Left renal pelvis (tissue), 4 donors: Measurements from ENCODE around the gene BNIPL. TPM values are rescaled to one million over a fixed set of nuclear protein-coding genes. Genes with fewer than 3 reads are reported as not detected.

Source experiments
- DNase-seq, 4 donors: peaks; one replicate each; pipeline ENCODE4 v3.0.0-alpha.2; 2013; ENCODE audit warnings: low read depth in 4 of 4, low spot score in 3 of 4
- polyA plus RNA-seq, 4 donors: library from polyadenylated mRNA; unstranded; fragments of 120-200 nt; gene quantifications; one replicate each; pipeline ENCODE4 v1.2.1, GENCODE V29; 2013; ENCODE audit not compliant: insufficient read length in 4 of 4

The BNIPL gene
- 1 to 10 TPM in 3 of 4 donors, under 1 TPM in 1; 0.72 to 5.6 (median 2.6) TPM for polyA plus RNA-seq

GRCh38 chr1:151036356-151036755 lies at the start of gene BNIPL:
TSS of gene BNIPL (plus strand) at chr1:151036586. CDS start at chr1:151036726, 140 bp downstream.
- no peak for DNase-seq

DNA sequence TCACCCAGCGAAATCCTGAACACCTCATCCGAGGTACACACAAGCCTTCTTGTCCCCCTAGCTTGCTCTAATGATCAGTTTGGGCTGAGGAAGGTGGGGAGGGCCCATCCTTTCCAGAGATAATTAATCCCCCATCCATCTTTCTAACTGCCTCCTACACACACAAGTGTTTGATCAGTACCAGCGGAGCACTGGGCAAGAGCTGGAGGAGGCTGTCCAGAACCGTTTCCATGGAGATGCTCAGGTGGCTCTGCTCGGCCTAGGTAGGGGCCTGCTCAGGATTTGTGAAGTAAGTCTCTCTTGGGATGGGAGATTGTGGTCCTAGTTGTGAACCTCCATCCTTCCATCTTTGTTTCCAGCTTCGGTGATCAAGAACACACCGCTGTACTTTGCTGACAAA lies 48.5 kb upstream of the BNIPL start:
- no peak for DNase-seq

DNA sequence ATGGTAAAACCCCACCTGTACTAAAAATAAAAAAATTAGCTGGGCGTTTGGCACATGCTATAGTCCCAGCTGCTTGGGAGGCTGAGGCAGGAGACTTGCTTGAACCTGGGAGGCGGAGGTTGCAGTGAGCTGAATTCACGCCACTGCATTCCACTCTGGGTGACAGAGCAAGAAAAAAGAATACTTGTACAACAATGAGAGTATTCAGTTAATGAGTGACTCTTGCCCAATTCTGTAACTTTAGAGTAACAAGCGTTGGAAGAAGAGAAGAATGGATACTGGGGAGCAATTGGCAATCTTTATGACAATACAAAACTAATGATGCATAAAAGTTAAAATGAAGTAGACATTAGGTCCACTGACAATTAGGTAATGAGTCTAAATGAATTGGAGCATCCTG lies 43.8 kb upstream of the BNIPL start:
- DNase-seq: no peak

GRCh38 chr1:150994248-150994647 lies 42.1 kb upstream of the BNIPL start:
- DNase-seq: no peak

DNA sequence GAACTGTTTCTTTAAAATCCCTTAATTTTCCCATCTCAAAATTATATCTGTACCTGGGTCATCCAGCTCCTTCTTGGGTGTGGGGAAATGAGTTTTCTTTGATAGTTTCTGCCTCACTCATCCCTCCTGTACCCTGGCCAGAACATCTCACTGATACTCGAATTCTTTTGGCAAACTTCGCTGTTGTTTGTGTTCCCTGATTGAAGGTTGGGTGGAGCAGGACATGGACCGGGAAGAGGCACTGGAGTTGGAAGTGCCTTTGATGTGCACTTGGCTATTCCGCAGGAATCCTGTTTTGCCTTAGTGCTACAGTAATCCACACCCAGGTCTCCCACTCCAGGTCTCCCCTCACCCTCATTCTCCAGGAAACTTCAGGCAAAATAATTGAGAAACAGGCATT lies 40.9 kb upstream of the BNIPL start:
- DNase-seq: no peak

DNA sequence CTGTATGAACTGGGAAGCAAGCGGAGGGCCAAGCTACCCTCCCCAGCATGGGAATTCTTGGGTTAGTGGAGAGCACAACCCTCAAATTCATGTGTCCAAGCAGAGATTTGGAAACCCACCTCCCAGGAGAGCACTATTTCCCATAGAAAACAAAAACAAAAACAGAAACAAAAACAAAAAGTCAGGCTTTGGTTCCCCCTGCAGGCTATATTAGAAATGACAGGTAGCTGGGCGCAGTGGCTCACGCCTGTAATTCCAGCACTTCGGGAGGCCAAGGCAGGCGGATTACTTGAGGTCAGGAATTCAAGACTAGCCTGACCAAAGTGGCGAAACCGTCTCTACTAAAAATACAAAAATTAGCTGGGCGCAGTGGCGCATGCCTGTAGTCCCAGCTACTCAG lies 40.5 kb upstream of the BNIPL start:
- no peak for DNase-seq

- DNase-seq: no peak
Observed at GRCh38 chr1:150997126-150997872, 39.1 kb upstream of the BNIPL start.

DNA sequence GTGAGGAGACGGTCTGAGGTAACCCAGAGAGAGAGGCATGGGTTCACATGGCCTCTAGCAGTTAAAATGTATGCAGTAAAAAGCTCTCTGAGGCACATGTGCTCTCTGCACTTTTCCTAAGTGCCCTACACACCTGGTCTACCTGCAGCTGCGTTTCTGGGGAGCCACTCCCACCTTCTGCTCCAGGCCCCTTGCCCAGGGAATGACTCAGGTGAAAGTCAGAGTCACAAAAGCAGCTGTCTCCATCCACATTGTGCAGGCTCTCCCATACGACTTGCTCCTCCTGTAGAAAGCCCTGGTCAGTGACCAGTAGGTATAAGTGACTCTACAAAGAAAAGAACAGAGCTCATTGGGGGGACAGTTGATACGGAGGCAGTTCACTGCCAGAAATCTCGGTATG lies 38.4 kb upstream of the BNIPL start:
- DNase-seq: no peak

GRCh38 chr1:150999051-150999674 lies 37.2 kb upstream of the BNIPL start:
- DNase-seq: no peak

- DNase-seq: no peak
Observed at GRCh38 chr1:150999926-151000325, 36.5 kb upstream of the BNIPL start.

DNA sequence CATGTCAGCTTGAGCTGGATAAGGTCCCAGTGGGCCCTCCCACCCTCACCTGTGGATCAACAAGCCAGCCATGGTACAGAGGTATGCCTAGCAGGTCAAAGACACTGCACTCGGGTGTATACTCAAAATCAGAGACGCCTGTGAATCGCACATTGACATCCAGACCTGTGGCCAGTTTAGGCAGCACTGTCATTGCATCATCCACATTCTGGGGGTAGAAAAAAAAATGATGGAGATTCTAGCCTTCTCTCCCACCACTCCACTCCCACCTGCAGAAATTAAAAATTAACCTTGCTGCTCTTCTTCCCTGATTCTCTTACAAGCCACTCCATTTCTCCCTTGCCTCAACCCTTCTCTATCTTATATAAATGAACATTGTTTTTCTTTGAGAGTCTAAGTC lies 36.0 kb upstream of the BNIPL start:
- no peak for DNase-seq

DNA sequence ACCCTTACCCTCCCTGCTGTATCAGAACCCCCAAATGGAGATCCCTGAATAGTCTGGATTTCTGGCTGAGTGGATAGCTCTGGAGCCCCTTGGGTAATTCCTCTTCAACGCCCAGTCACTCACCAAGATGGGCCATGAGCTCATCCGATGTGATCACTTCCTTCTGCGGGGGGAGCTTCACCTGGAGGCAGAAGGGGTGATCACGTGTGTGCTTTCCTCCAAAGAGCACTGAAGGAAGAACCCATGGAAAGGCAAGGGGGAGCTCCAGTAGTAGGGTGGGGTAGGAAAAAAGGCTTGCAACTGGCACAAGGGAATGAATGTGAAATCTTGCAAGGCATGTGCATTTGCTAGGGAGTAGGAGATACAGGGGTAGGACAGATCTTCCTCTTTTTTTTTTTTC lies 34.8 kb upstream of the BNIPL start:
- DNase-seq: no peak

GRCh38 chr1:151002051-151002450 lies 34.3 kb upstream of the BNIPL start:
- no peak for DNase-seq

DNA sequence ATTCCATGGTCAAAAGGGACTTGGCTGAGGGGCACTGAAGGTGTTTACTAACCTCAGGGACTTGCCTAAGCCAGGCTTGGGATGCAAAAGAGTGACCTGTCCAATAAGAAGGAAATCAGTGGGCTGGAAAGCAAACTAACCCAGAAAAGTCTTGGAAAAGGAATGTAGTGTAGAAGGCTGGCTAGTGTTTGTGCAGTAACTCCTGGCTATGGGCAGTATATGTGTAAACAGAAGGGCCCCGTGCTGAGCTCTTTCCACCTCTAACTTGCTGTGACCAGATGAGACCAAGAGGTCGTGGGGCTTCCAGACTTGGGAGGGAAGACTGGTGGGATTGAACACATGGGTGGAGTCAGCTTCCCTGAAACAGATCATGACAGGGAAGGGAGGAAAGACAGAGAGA lies 33.8 kb upstream of the BNIPL start:
- DNase-seq: no peak

DNA sequence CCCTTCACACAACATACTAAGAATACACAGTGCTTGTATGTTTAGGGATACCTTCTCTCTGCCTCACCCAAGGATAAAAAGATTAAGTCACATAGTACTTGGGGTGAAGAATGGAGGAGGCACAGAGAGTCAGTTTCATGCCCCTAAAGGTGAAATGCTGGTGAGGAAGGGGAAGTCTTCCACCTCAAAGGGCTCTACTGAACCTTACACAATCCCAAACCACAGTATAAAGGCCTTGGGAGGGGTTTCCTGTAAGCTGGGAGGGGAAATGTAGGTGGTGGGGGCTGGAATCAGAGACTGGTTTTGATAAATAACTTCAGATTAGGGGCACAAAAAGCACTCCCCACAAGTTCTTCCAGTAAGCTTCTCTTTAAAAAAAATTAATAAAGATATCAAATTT lies 33.2 kb upstream of the BNIPL start:
- DNase-seq: no peak

DNA sequence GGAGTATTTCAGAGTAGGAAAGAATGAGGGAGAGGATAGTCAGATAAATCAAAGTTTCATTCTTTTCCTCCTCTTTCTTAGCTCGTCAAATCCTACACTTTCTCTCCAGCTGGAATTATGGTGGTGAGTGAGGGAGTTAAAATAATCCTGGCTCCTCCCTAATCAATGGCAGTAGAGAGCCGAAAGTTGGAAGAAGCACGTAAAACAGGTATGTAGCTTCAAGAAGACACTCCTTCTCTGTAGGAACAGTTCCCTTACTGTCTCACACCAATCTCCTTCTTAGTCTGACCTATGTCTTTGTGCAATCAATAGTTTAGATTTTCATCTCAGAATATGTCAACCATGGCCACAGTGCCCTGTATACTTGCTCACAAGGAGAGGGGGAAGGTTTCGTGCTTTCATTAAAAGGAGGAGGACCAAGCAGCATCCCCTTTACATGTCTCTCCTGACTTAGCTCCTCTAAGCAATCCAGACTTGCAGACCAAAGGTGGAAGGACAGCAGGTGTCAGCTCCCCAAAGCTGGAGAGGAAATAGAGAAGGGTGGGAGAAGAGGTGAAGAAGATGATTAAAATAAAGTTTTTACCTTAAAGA lies 30.6 kb upstream of the BNIPL start:
- no peak for DNase-seq

DNA sequence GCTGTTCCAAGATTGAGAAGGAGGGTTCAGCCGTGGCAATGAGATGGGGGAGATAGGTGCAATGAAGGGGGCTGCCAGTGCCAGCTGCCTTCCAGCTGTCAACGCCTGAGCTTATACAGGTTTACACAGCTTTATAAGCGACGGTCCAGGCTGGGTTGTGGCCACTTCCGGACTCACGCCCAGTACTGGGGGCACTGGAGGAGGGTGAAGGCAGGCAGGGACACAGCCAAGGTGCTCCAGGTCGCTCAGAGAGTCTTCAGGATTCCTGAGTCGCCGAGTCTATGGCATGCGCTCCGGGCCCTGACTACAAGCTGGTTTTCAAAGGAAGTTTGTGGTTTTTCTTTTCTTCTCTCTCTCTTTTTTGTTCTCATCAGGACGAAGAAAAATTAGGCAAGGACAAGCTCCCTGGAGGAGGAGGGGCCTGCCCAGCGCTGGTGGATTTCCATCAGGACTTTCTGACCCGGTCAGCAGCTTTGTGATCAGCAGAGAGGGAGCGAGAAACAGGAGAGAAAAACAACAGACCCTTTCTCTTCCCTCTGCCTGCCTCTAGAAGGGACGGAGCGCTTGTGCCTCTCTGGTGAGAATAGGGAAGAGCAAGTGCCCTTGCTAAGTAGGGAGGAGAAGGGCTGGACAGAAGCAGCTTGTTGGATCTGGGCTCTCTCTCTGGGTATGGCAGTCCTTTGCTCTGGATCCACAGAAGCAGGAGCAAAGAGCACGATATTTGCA lies 29.9 kb upstream of the BNIPL start, which contains the start of gene MINDY1:
Gene MINDY1, minus strand, starts transcription at position 576 of the 726 bp plus-strand sequence. CDS start 4,285 bp downstream, outside the sequence.
- peak in 2 of 4 donors; percentile 70 to 75 for DNase-seq

DNA sequence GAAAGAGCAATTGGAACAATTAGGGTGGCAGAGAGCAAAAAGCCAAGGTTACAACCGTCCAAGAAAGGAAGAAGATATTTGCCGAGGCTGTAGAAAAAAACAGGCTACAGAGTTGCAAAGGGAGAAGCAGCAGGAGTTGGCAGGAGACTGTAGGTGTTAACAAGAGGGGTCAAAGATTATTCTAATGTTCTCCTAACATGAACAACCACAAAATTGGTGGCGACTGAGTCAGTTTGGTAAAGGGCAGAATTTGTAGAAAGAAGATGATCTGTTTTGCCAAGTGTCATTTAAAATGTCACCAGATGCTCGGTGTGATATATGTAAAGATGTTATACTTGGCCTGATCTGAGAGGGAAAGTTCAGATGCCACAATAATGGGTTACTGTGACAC lies 28.5 kb upstream of the BNIPL start:
- no peak for DNase-seq

GRCh38 chr1:151008244-151009205 lies 27.9 kb upstream of the BNIPL start, which contains the start of gene PRUNE1:
TSS of gene PRUNE1 (plus strand) at chr1:151008449. CDS start at chr1:151008633, 184 bp downstream.
- peak; percentile 92 to 95 (median 94) for DNase-seq

GRCh38 chr1:151009206-151009587 lies 27.2 kb upstream of the BNIPL start:
- no peak for DNase-seq
